Measurements from ENCODE around the gene ATG9B.
"Not testable (repeated sequence)": the region's sequence is repeated elsewhere in the genome, so short reads cannot be mapped to it uniquely, and the experiment has no call there.

The ATG9B gene

DNA sequence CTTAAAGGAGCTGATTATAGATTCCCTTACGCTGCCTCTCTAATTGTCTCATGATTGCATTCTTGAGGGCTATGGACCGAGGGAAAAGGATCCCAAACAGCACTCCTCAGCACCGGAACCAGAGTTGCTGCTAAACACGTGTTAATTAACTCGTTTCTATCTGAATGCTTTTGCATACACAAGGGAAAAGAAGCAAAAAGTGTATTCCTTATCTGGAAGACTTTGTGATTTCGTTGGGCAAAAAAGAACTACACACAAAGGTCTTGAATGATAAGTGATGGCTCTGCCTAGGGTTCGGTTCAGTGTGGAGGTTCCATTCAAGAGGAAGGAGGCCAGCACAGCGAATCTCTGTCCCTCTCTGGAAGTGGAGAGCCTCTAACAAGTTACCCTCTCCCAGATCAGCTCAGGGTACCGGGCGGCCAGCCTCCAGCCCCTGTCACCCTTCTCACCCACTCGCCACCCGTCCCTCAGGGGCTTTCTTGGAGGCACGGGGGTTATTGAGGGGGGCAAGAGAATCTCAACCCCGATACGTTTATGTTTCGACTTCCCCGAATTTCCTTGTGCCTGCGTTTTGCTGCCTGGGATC is 34.6 kb upstream of the ATG9B start:
- no peak for DNase-seq

DNA sequence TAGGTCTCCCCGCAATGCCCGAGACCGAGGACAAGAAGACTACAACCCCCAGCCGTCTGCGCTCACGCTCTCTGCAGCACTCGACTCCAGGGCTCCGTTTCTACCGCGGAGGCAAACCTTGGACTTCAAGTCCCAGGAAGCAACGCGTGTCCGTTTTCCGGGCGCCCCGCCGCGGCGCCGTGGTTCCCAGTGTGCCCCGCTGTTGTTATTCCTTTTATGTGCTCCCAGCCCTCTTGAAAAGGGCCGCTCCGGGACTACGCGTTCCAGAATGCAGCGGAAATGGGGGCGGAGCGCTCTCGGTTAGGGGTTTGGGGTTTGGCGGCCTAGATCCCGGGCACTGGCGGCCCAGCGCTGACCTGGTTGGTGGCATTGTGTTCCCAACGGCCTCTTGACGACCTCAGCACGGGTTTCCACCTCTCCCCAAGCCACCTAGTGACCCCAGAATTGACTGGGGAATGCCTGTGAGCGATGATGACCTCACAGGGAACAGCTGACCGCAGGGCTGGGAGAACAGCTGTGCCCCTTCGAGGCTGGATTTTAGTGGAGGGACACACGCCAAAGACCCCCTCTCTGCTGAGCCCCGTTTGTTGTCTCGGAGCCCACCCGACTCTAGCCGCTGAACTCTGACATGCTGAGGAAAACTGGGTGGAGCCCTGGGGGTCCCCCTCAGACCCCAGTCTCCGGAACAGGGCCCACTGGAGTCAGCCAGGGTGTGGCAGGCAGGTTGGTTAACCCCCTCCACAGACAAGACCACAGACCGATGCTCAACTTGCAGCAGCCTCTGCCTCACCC is 33.9 kb upstream of the ATG9B start:
- peak; percentile 91 to 98 for DNase-seq

DNA sequence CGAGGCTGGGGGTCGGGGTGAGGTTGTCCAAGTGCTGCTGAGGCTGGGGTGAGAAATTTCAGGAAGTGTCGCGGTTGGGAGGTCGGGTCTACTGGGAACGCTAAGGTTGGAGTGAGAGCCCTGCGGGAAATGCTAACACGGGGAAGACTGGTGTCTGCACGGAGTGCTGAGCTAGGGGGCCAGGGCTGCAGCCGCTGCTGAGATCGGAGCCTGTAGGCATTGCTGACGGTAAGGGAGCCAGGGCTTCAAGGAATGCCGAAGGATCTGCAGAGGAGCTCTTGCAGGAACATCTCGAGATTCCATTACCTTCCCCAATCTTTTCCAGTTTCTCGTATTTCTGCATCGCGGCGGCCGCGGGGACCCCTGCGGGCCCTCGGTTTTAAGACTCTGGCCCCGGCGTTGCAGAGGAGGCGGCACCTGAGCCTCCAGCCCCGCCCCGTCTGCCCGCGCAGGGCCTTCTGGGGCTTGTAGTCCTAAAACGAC is 33.3 kb upstream of the ATG9B start, which contains the start of gene CDK5:
Gene CDK5, minus strand, starts transcription at position 392 of the 483 bp plus-strand sequence. Its CDS starts 49 bp downstream, at position 343.
- DNase-seq = no peak

DNA sequence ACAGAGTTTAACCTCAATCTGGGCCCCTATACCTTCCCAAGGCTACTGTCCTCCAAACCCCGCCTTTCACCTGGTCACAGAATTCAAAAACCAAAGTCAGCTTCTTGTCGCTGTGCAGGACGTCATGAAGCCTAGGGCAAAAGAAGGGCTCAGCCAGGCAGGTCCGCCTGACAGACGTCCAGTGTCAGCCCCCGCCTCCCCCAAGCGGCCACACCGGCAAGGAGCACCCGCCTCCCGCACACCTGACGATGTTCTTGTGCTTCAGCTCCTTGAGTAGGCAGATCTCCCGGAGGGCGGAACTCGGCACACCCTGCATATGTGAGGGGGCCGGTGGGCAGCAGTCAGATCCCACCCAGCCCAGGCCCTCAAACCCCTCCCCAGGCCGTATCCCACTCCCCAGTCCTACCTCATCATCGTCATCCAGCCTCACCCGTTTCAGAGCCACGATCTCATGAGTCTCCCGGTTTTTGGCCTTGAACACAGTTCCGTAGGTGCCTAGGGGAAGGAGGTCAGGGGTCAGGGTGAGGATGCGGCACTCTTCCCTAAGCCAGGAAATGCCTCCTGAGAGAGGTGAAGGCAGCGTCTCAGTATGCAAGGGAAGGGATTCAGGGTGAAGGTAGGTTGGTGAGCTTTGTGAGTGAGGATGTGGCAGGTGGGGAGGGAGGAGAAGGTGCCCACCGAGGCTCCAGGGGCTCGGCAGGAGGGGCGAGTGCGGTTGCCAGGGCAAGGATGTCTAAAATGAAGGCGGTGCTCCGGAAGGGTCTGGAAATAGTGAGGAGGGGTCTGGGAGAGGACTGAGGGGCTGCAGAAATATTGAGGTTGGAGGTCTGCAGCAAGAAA is 32.6 kb upstream of the ATG9B start:
- no peak for DNase-seq

DNA sequence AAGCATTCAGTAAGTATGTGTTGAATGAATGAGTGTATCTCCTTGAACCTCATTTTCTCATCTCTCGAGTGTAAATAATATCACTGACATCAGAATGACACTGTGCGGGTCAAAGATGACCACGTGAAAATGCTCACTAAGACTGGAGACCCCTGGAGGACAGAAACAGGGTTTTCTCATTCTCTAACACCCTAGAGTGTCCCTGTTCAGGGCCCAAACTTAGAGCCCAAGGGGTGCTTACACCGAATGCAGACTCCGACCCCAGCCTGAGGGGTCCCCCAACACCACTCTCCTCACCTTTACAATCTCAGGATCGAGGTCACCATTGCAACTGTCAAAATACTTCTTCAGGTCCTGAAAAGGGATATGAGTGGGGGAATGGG is 32.0 kb upstream of the ATG9B start:
- no peak for DNase-seq

DNA sequence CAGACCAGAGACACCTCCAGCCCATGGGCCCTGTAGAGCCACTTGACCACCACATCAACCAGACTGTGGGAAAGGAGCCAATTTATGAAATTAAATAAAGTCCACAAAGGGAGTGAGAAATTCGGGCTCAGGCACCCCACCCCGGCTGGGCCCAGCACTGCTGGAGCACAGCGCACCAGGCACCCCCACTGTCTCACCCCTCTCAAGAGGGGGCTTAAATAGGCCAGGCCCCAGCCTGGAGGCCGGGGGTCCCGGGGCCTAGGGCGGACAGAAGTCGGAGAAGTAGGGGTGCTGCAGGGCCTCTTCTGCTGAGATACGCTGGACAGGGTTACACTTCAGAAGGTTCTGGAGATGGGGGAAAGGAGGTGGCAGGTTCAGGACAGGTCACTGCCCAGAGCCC is 29.5 kb upstream of the ATG9B start:
- no peak for DNase-seq

DNA sequence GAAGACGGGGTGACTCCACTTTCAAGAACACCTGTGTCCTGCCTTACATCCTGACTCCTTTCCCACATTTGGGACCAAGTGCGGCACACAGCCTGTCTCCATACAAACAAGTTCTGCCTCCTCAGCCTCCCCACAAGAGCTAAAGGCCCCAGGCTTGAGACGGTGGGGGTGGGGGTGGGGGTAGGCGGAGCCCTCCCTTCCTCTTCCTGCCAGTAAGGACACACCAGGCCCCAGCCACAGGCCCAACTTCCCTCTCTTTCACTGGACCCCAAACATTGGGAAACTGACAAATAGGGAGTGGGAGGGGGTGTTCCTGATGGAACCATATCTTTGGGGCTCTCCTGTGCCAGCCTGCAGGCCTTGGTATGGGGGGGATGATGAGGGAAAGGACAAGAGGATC is 28.8 kb upstream of the ATG9B start:
- no peak for DNase-seq

DNA sequence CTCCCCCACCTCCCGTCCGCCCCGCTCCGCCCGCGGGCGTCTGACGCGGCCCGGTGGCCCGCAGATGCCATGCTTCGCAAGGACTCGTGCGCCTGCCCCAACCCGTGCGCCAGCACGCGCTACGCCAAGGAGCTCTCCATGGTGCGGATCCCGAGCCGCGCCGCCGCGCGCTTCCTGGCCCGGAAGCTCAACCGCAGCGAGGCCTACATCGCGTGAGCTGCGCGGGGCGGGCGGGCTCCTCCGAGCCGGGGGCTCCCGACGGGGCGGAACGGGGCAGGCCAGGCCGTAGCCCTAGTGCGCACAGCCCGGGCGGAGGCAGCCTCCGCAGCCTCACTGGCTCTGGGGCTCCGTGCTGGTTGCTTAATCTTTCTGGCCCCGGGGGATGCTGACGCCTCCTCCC is 26.8 kb upstream of the ATG9B start:
- peak; percentile 38 to 52 for DNase-seq

DNA sequence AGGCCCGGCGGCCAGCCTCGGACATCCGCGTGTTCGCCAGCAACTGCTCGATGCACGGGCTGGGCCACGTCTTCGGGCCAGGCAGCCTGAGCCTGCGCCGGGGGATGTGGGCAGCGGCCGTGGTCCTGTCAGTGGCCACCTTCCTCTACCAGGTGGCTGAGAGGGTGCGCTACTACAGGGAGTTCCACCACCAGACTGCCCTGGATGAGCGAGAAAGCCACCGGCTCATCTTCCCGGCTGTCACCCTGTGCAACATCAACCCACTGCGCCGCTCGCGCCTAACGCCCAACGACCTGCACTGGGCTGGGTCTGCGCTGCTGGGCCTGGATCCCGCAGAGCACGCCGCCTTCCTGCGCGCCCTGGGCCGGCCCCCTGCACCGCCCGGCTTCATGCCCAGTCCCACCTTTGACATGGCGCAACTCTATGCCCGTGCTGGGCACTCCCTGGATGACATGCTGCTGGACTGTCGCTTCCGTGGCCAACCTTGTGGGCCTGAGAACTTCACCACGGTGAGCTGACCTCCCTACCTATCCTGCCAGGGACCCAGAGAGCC is 24.7 kb upstream of the ATG9B start:
- DNase-seq = no peak

DNA sequence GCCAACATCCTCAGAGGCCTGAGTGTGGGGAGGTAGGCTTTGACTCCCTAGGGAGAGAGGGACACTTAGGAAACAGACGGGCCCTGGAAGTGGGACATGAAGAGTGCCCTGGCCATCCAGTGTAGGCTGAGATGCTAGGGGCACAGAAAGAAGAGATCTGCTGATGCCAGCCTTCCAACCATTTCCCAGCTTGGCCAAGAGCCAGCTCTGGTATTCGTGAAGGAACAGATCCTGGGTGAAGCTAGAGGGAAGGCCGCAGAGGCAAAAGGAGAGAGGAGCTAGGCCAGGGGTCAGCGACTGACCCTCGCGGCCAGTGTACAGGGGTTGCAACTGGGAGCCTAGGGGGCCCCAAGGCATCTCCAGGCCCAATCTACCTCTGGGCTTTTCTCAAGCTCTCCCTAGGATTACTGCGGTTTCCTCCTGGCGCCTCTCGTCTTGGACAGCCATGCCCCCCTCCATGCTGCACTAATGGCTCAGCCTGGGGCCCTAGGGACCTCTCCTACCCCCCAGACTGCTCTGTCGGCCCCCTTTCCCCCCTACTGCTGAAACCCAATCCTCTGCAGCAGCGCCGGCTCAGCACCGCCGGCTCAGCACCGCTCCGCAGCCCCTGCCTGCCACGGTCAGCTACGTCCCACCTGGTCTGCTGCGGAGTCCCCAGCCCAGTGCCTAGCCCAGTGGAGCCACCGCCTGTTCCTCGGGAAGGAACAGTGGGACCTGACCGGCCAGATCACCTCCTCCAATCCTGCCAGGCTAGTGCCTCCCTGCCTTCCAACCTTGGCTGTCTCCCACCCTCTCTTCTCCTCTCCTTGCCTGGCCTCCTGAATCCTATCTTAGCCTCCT is 23.9 kb upstream of the ATG9B start, which contains the start of gene ASIC3:
Gene ASIC3, plus strand, starts transcription at position 556 of the 840 bp plus-strand sequence. CDS start 355 bp downstream, outside the sequence.
- DNase-seq = no peak

DNA sequence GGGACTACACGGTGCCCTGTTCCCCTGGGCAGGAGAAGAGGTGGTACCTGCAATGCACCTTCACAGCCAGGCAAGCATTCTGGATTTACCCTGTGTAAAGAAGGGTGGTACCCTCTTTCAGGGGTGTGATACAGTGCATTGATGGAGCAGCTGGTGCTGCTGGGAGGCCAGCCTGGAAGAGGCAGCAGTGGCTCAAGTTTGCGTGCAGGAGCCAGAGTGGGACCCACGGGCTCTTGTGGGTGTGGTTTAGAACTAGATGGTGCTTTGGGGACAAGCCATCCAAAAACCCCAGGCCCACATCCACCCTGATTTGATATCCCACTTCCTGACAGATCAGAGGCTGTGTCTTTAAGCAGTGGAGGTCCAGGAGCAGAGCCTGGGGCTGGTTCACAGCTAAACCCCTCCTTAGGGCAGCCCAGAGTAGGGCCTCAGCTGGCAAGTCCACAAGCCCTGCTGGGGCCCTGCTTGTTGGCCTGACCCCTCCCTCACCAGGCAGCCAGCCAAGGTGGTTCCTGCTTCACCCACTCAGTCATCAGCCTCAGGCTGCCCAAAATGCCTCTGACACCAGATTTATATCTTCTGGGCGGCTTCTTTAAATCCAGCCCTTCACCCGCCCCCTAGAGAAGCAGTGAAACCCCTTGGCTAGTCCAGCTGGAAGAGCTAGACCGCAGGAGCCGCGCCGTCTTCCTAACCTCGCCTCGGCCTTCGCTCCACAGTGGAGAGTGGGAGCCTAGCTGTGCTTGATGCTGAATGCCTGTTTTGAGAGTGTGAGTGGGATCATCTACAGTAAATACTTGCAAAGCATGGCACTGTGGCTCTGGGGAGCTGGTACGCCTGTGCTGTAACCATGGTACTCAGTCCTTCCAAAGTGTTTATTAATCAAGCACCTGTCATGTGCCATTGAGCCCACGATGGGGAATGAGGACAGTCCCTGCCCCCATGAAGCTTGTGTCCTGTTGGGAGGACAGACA is 22.6 kb upstream of the ATG9B start:
- DNase-seq = no peak

DNA sequence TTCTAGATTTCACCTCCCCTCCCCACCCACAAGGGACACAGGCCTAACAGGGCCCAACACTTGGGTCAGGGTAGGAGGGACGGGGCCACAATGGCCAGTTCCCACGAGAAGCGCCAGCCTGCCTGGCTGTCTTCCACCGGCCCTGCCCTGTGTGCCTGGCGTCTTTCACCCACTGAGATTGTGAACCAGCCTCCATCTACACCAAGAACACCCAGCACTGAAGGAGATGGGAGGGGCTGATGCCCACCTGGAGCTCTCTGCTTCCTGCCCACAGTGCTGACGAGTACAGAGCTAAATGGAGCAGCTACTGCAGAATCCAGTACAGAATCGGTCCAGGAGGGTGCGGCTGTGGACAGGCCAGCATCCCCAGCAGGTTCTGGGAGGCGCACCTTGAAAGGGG is 21.7 kb upstream of the ATG9B start:
- no peak for DNase-seq

DNA sequence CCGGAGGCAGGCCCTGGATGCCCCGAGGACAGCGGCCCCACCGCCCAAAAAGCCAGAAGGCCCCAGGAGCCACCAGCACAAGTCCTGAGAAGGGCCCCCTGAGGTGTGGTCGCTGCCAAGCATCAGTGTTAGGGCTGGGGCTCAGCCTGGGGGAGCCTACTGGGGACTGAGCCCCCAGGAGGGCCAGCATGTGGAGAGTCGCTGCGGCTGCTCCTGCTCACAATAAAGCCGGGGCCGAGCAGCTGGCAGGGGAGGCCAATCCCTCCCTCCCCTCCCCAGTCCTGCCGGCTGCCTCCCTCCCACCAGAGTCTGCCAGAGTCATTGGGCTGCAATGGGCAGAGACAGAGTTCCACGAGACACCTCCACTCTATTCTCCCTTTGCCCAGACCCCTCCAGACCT is 21.0 kb upstream of the ATG9B start:
- DNase-seq = no peak

DNA sequence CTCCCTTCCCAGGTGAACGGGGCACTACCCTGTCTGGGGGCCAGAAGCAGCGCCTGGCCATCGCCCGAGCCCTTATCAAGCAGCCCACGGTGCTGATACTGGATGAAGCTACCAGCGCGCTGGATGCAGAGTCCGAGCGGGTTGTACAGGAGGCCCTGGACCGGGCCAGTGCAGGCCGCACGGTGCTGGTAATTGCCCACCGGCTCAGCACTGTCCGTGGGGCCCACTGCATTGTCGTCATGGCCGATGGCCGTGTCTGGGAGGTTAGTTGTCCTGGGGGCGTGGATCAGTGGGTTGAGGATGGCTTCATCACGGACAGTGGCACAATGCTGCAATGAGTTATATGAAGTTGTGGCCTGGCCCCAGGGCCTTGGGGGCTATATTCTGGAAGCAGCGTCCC is 19.7 kb upstream of the ATG9B start:
- DNase-seq = no peak

DNA sequence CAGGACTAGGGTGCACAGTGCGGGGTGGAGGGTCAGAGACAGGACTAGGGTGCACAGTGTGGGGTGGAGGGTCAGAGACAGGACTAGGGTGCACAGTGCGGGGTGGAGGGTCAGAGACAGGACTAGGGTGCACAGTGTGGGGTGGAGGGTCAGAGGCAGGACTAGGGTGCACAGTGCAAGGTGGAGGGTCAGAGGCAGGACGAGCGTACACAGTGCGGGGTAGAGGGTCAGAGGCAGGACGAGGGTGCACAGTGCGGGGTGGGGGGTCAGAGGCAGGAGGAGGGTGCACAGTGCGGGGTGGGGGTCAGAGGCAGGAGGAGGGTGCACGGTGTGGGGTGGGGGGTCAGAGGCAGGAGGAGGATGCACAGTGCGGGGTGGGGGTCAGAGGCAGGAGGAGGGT is 19.2 kb upstream of the ATG9B start:
- not testable (repeated sequence) for DNase-seq

DNA sequence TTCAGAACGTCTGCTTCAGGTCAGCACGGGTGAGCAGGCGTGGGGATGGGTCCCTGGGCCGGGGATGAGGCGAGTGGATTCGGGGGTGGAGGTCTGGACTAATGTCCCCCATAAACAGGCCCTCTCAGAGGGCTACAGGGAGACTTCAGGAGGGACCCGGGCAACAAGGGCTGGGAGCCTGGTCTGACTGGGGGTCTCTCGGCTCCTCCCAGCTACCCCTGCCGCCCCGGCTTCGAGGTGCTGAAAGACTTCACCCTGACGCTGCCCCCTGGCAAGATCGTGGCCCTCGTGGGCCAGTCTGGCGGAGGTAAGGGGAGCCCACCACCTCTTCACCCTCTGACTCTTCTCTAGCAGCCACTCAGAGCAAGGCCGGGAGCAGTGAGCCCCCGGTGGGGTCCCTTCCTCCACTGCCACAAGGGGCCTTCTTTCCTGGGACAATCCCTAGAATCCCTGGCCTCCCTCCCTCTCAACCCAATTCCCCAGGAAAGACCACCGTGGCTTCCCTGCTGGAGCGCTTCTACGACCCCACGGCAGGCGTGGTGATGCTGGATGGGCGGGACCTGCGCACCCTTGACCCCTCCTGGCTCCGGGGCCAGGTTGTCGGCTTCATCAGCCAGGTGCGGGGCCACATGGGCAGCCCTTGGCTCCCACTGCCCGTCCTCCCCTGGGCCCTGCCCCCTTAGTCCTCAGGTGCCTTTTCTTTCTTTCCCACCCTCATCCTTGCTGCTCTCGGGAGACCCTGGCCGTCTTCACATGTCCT is 16.5 kb upstream of the ATG9B start:
- no peak for DNase-seq

DNA sequence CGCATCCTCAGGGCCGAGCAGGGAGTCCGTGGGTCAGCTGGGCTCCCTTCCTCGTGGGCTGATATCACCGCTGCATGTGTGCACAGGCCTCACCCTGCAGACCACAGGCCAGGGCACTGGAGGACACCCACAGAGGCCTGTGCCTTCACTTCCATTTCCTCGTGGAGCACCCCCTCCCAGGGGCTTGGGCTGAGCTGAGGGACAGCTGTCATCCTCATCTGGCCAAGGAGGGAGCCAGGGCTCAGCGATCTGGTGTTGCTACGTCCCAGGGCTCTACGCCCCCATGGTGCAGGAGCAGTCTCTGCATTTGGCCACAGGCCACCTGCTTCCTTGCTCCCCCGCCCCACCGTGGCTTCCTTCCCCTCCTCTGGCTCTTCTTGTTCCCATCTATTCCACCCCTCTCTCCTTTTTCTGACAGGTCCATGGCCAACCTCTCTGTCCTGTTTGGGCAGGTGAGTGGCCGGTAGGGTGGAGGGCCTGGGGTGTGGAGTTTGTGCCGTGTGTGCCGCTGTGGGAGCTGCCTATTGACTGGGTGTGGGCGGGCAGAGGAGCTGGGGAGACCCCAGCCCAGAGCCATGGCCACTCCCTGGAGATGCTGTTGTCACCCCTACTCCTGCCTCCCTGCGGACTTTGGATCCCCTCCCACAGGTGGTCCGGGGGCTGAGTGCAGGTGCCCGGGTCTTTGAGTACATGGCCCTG is 15.7 kb upstream of the ATG9B start:
- DNase-seq = no peak

DNA sequence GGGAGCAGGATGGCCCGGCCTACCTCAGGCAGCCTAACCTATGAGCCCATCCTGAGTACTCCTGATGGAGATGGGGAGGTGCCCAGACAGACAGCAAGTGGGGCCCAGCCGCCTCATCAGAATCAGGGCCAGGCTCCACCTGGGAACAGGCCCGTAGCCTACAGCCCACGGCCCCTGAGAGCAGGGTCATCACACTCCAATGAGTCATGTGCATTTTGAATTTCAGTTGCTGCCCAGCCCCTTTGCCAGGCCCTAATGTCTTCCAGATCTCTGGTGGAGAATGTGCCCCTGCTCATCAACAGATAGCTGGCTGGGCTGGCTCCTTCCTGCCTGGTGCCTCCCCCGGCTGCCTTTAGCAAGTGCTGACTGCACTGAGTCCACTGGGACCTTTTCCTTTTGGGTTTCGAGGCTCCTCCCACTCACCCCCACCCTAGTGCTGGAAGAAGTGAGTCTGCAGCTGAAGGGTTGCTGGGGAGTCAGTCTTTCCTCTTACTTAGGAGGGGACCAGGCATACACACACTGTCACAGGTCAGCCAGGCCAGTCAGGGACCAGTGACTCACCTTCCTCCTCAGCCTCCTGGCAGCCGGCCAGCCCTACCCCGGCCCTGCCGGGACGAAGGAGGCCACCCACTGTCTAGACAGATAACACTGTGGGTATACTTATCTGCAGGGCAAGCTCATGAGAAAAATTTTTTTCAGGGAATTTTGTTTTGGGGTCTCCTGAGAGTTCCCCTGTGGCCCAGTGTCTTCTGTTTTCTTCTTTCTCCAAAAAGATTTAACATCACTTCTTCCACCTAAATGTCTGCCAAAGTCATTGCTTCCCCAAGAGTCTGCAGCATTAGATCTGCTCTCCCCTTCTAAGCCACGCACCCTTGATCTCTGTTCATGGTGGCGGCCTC is 14.9 kb upstream of the ATG9B start:
- peak; percentile 66 to 84 for DNase-seq

All from stimulated activated CD4-positive, alpha-beta T cell treated with anti-CD3 and anti-CD28 coated beads, Interleukin-4, amount 100 ng/mL, for 4 hours (primary cell).